ENCODE measurements around the gene GFY.
"Not testable (repeated sequence)": the region's sequence is repeated elsewhere in the genome, so short reads cannot be mapped to it uniquely, and the experiment has no call there.

The GFY gene

GRCh38 chr19:49440439-49441209 lies 15.4 kb downstream of the GFY start:
- Mint-ChIP-seq H3K9me3 (no peaks in the 10 kb centered on the region), H3K27me3 (peaks cover 69 to 71% of the 10 kb centered on the region in 2 donors), H3K36me3 (peaks cover 5 to 8% of the 10 kb centered on the region in 2 donors), H3K4me1 (peaks cover 36 to 49% of the 10 kb centered on the region in 2 donors), H3K27ac (no peak overlapping the region), H3K4me3 (peak overlapping the region; percentile 22 to 50)
- DNase-seq (no peak), ATAC-seq (replicated peaks) (no peak)

- H3K9me3 Mint-ChIP-seq = no peaks in the 10 kb centered on the region
- H3K36me3 Mint-ChIP-seq = peaks cover 5 to 7% of the 10 kb centered on the region in 2 donors
- H3K4me1 Mint-ChIP-seq = peaks cover 30 to 42% of the 10 kb centered on the region in 2 donors
- peak within 1 kb of the TSS; percentile 3 for H3K27ac Mint-ChIP-seq
- no peak for ATAC-seq (replicated peaks)
- H3K4me3 Mint-ChIP-seq = peak within 1 kb of the TSS; percentile 84 to 88
- no peak for DNase-seq
- peaks cover 62 to 64% of the 10 kb centered on the region in 2 donors for H3K27me3 Mint-ChIP-seq
Measured at GRCh38 chr19:49441210-49441959, 16.2 kb downstream of the GFY start, which contains the start of gene SLC17A7. SLC17A7 (minus strand) TSS chr19:49441527; CDS start chr19:49441379, 148 bp downstream.

- DNase-seq (no peak), ATAC-seq (replicated peaks) (no peak)
- Mint-ChIP-seq H3K27ac (peak overlapping the region; percentile 3), H3K4me3 (peak overlapping the region; percentile 84 to 88), H3K4me1 (peaks cover 26 to 38% of the 10 kb centered on the region in 2 donors), H3K9me3 (no peaks in the 10 kb centered on the region), H3K36me3 (peaks cover 10 to 13% of the 10 kb centered on the region in 2 donors), H3K27me3 (peaks cover 56 to 58% of the 10 kb centered on the region in 2 donors)
Measured at GRCh38 chr19:49441960-49442350, 16.8 kb downstream of the GFY start.

GRCh38 chr19:49442354-49442753 lies 17.2 kb downstream of the GFY start:
- peaks cover 52 to 54% of the 10 kb centered on the region in 2 donors for H3K27me3 Mint-ChIP-seq
- no peaks in the 10 kb centered on the region for H3K9me3 Mint-ChIP-seq
- H3K27ac Mint-ChIP-seq = no peak overlapping the region
- ATAC-seq (replicated peaks) = no peak
- peak overlapping the region; percentile 84 to 88 for H3K4me3 Mint-ChIP-seq
- peaks cover 25 to 35% of the 10 kb centered on the region in 2 donors for H3K4me1 Mint-ChIP-seq
- H3K36me3 Mint-ChIP-seq = peaks cover 12 to 16% of the 10 kb centered on the region in 2 donors
- DNase-seq = no peak

GRCh38 chr19:49442771-49443365 lies 17.7 kb downstream of the GFY start:
- Mint-ChIP-seq H3K4me1 (peaks cover 24 to 38% of the 10 kb centered on the region in 2 donors), H3K27me3 (peaks cover 47 to 49% of the 10 kb centered on the region in 2 donors), H3K27ac (peak overlapping the region; percentile 92), H3K4me3 (peak overlapping the region; percentile 84 to 88), H3K9me3 (no peaks in the 10 kb centered on the region), H3K36me3 (peaks cover 18 to 21% of the 10 kb centered on the region in 2 donors)
- DNase-seq = peak; percentile 58
- peak; percentile 44 to 45 for ATAC-seq (replicated peaks)

GRCh38 chr19:49443366-49444099 lies 18.3 kb downstream of the GFY start:
- peak; percentile 92 to 93 for ATAC-seq (replicated peaks)
- DNase-seq = peak; percentile 90
- H3K27me3 Mint-ChIP-seq = peaks cover 40 to 42% of the 10 kb centered on the region in 2 donors
- H3K9me3 Mint-ChIP-seq = no peaks in the 10 kb centered on the region
- H3K4me3 Mint-ChIP-seq = peak overlapping the region; percentile 84 to 88
- H3K36me3 Mint-ChIP-seq = peaks cover 23 to 28% of the 10 kb centered on the region in 2 donors
- H3K27ac Mint-ChIP-seq = peak overlapping the region; percentile 92
- peaks cover 28 to 45% of the 10 kb centered on the region in 2 donors for H3K4me1 Mint-ChIP-seq

GRCh38 chr19:49444100-49444700 lies 19.0 kb downstream of the GFY start:
- Mint-ChIP-seq H3K4me1 (peaks cover 31 to 51% of the 10 kb centered on the region in 2 donors), H3K27ac (peak overlapping the region; percentile 65), H3K4me3 (peak overlapping the region; percentile 84 to 88), H3K36me3 (peaks cover 29 to 34% of the 10 kb centered on the region in 2 donors), H3K27me3 (peaks cover 34 to 35% of the 10 kb centered on the region in 2 donors)
- not testable (repeated sequence) for H3K9me3 Mint-ChIP-seq; DNase-seq; ATAC-seq (replicated peaks)

- peaks cover 16 to 17% of the 10 kb centered on the region in 2 donors for H3K27me3 Mint-ChIP-seq
- no peaks in the 10 kb centered on the region for H3K9me3 Mint-ChIP-seq
- no peak overlapping the region for H3K27ac Mint-ChIP-seq
- peaks cover 37 to 49% of the 10 kb centered on the region in 2 donors for H3K36me3 Mint-ChIP-seq
- no peak for ATAC-seq (replicated peaks)
- peaks cover 37 to 62% of the 10 kb centered on the region in 2 donors for H3K4me1 Mint-ChIP-seq
- DNase-seq = no peak
- H3K4me3 Mint-ChIP-seq = no peak overlapping the region
Measured at GRCh38 chr19:49445997-49446396, 20.8 kb downstream of the GFY start.

GRCh38 chr19:49447485-49448431 lies 22.6 kb downstream of the GFY start:
- H3K4me3 Mint-ChIP-seq = no peak overlapping the region
- peaks cover 36 to 55% of the 10 kb centered on the region in 2 donors for H3K36me3 Mint-ChIP-seq

GRCh38 chr19:49448432-49448786 lies 23.2 kb downstream of the GFY start:
- no peaks in the 10 kb centered on the region for H3K9me3 Mint-ChIP-seq
- peak overlapping the region in 1 of 2 donors; percentile 27 for H3K4me3 Mint-ChIP-seq
- H3K27ac Mint-ChIP-seq = peak overlapping the region; percentile 3
- no peak for DNase-seq
- H3K4me1 Mint-ChIP-seq = peaks cover 35 to 63% of the 10 kb centered on the region in 2 donors
- ATAC-seq (replicated peaks) = no peak
- peaks cover 38 to 58% of the 10 kb centered on the region in 2 donors for H3K36me3 Mint-ChIP-seq
- no peaks in the 10 kb centered on the region for H3K27me3 Mint-ChIP-seq

More at GRCh38 chr19:49447485-49448431, 22.6 kb downstream of the GFY start:
- H3K27me3 Mint-ChIP-seq = peaks cover 2% of the 10 kb centered on the region in 2 donors
- H3K9me3 Mint-ChIP-seq = no peaks in the 10 kb centered on the region
- DNase-seq (no peak), ATAC-seq (replicated peaks) (no peak)
- H3K27ac Mint-ChIP-seq = peak overlapping the region; percentile 37
- peaks cover 32 to 62% of the 10 kb centered on the region in 2 donors for H3K4me1 Mint-ChIP-seq

GRCh38 chr19:49450405-49450804 lies 25.2 kb downstream of the GFY start:
- Mint-ChIP-seq H3K4me1 (peaks cover 31 to 64% of the 10 kb centered on the region in 2 donors), H3K27me3 (no peaks in the 10 kb centered on the region), H3K9me3 (no peaks in the 10 kb centered on the region), H3K4me3 (peak overlapping the region; percentile 90 to 100), H3K36me3 (peaks cover 39 to 58% of the 10 kb centered on the region in 2 donors), H3K27ac (no peak overlapping the region)
- no peak for ATAC-seq (replicated peaks)
- DNase-seq = no peak

GRCh38 chr19:49451430-49452181 lies 26.4 kb downstream of the GFY start, which contains the start of gene PIH1D1:
PIH1D1 (minus strand) TSS chr19:49451814; CDS start chr19:49451574, 240 bp downstream.
- DNase-seq = peak; percentile 95
- Mint-ChIP-seq H3K36me3 (peaks cover 43 to 56% of the 10 kb centered on the region in 2 donors), H3K9me3 (no peaks in the 10 kb centered on the region), H3K27ac (peak within 1 kb of the TSS; percentile 100), H3K4me3 (peak within 1 kb of the TSS; percentile 90 to 100), H3K27me3 (no peaks in the 10 kb centered on the region), H3K4me1 (peaks cover 32 to 71% of the 10 kb centered on the region in 2 donors)
- ATAC-seq (replicated peaks) = peak; percentile 77 to 78
